ENCODE data around the gene CTNND2. TPM values are rescaled to one million over a fixed set of nuclear protein-coding genes. Genes with fewer than 3 reads are reported as not detected.

Gene CTNND2
- total RNA-seq, 4 donors from 2014 or later: 8.3 TPM; not detected in 3

GRCh38 chr5:11483630-11484029 is 420.6 kb downstream of the CTNND2 start:
- no peak for TF ChIP-seq CTCF (IDR thresholded peaks at IDR 0.05; ENCODE audit: low read depth)

- no peak for TF ChIP-seq CTCF (IDR thresholded peaks at IDR 0.05; ENCODE audit: low read depth)
Measured at GRCh38 chr5:11482011-11482410, 422.2 kb downstream of the CTNND2 start.

- TF ChIP-seq CTCF (IDR thresholded peaks at IDR 0.05; ENCODE audit: low read depth): no peak
Measured at GRCh38 chr5:11477786-11478185, 426.5 kb downstream of the CTNND2 start.

GRCh38 chr5:11476866-11477265 is 427.4 kb downstream of the CTNND2 start:
- no peak for TF ChIP-seq CTCF (IDR thresholded peaks at IDR 0.05; ENCODE audit: low read depth)

GRCh38 chr5:11468334-11469039 is 435.8 kb downstream of the CTNND2 start:
- no peak for TF ChIP-seq CTCF (IDR thresholded peaks at IDR 0.05; ENCODE audit: low read depth)

GRCh38 chr5:11467588-11467987 is 436.7 kb downstream of the CTNND2 start:
- no peak for TF ChIP-seq CTCF (IDR thresholded peaks at IDR 0.05; ENCODE audit: low read depth)

- TF ChIP-seq CTCF (IDR thresholded peaks at IDR 0.05; ENCODE audit: low read depth): no peak
Measured at GRCh38 chr5:11459716-11460115, 444.5 kb downstream of the CTNND2 start.

All from subcutaneous adipose tissue (tissue), 4 donors.